GM12874 (cell line): ENCODE data around the gene PCDHGA5.
"Not testable (repeated sequence)": the region's sequence is repeated elsewhere in the genome, so short reads cannot be mapped to it uniquely, and the experiment has no call there.

Source experiments
- CTCF ChIP-seq: IDR thresholded peaks from 2 replicates; pipeline ENCODE4 v1.5.1; 2011; ENCODE audit warnings: low read depth, mild to moderate bottlenecking, control low read depth, low read length, moderate library complexity; ENCODE audit not compliant: insufficient read depth

PCDHGA5 gene

GRCh38 chr5:141387557-141388311, 23.8 kb downstream of the PCDHGA5 start, which contains the start of gene PCDHGB4:
Gene PCDHGB4 (plus strand): TSS chr5:141387698. CDS start chr5:141387885, 187 bp downstream.
- not testable (repeated sequence) for TF ChIP-seq CTCF

DNA sequence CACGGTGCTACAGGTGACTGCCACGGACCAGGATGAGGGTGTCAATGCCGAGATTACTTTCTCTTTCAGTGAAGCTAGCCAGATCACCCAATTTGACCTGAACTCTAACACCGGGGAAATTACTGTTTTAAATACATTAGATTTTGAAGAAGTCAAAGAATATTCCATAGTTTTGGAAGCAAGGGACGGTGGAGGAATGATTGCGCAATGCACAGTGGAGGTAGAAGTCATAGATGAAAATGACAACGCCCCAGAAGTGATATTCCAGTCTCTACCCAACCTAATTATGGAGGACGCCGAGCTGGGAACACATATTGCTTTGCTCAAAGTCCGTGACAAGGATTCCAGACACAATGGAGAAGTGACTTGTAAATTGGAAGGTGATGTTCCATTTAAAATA, 24.7 kb downstream of the PCDHGA5 start:
- TF ChIP-seq CTCF = no peak

GRCh38 chr5:141389153-141390042, 25.4 kb downstream of the PCDHGA5 start:
- no peak for TF ChIP-seq CTCF

DNA sequence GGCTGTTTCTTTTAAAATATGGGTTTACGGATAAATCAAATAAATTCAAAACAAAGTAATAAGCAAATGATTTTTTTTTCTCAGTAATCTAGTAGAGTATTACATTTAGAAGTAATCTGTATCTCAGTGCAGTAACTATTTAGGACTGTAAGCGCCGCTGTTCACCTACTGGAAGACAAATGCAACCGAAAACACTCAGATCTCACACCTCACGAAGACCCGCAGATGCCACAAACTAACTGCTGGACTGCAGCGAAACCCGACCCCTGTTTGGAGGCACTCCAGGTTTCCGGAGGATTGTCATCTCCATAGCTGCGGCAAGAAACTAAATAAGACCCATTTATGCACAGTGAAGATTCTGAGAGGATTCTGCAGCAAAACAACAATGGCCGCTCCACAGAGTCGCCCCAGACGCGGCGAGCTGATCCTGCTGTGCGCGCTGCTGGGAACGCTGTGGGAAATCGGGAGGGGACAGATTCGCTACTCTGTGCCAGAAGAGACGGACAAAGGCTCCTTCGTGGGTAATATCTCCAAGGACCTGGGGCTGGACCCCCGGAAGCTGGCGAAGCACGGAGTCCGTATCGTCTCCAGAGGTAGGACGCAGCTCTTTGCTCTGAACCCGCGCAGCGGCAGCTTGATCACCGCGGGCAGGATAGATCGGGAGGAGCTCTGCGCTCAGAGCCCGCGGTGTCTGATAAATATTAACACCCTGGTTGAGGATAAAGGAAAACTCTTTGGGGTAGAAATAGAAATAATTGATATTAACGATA, 28.7 kb downstream of the PCDHGA5 start, which contains the start of gene PCDHGA8:
PCDHGA8 (plus strand) TSS at position 205 of the 770 bp plus-strand sequence; CDS start at position 386, 181 bp downstream.
- no peak for TF ChIP-seq CTCF

DNA sequence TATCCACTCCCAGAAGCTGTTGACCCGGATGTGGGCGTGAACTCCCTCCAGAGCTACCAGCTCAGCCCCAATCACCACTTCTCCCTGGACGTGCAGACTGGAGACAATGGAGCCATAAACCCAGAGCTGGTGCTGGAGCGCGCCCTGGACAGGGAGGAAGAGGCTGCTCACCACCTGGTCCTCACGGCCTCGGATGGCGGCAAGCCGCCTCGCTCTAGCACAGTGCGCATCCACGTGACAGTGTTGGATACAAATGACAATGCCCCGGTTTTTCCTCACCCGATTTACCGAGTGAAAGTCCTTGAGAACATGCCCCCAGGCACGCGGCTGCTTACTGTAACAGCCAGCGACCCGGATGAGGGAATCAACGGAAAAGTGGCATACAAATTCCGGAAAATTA, 29.3 kb downstream of the PCDHGA5 start:
- TF ChIP-seq CTCF = no peak

DNA sequence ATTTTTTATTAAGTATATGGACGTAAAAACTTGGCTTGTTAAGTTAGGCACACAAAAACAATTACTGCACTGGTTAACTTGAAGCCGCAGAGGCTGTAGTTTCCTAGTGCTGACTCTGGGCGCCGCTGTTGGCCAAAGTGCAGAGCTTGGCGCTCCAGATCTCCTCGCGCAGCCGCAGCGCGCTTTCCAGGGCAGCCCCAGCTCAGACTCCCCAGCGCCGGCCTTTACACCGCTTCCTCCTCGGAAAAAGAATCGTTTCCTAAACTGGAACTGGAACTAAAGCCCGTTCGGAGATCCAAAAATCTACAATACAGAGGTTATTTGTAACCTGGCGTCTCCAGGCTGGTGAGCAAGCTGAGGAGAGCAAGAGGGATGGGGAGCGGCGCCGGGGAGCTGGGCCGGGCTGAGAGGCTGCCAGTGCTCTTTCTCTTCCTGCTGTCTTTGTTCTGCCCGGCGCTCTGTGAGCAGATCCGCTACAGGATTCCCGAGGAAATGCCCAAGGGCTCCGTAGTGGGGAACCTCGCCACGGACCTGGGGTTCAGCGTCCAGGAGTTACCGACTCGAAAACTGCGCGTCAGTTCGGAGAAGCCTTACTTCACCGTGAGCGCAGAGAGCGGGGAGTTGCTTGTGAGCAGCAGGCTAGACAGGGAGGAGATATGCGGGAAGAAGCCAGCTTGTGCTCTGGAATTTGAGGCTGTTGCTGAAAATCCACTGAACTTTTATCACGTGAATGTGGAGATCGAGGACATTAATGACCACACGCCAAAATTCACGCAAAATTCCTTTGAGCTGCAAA, 34.0 kb downstream of the PCDHGA5 start, which contains the start of gene PCDHGB5:
PCDHGB5 (plus strand) TSS at position 192 of the 796 bp plus-strand sequence; CDS start at position 373, 181 bp downstream.
- peak; percentile 82 for TF ChIP-seq CTCF
